ENCODE data around the gene LDHD. TPM values are rescaled to one million over a fixed set of nuclear protein-coding genes. Genes with fewer than 3 reads are reported as not detected.

LDHD gene
- total and polyA plus RNA-seq, 9 of the 15 experiments (the other 6 are each of a cell fraction or from before 2014, with no cell fraction given), result 0.19 to 0.86 (median 0.54) TPM; not detected in 3

DNA sequence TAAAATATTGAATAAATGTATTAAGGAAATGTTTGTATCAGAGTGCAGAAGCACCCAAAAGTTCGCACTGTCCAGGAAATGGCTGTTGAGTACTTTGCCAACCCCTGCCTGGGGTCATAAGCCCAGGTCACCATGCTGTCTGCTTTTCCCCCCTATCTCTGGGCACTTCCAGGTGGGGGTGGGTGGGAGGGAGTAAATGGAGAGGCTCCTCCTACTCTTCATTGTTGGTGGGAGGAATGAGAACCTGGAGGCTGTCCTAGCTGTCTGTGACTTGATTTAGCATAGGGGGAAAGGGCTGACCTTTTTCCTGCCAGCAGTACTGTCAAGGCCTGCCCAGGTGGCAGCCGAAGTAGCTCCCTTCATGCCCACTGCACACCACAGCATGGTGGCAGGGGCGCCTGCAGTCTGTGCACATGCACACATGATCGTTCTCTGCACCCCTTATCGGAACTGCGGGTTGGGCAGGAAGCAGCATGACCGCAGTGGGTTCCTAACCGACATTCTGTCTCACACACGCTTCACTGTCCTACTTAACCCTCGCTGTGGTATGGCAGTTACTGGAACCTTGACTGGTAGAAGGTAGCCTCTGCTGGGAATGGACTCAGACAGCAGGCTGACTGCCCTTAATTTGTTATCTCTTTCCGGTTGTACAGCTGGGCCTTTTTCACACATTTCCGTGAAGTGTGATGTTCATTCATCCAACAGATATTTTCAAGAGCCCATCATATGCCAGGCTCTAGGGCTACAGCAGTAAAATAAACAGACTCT lies 41.5 kb downstream of the LDHD start (continued):
- TF ChIP-seq, protein P1, sequence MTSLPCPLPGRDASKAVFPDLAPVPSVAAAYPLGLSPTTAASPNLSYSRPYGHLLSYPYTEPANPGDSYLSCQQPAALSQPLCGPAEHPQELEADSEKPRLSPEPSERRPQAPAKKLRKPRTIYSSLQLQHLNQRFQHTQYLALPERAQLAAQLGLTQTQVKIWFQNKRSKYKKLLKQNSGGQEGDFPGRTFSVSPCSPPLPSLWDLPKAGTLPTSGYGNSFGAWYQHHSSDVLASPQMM (CRISPR knock-in tag; IDR thresholded peaks at IDR 0.05), result no peak
- TF ChIP-seq ZNF253 (CRISPR knock-in tag; conservative IDR thresholded peaks at IDR 0.05), result no peak
- peak; percentile 85 for TF ChIP-seq MYC (IDR thresholded peaks at IDR 0.05; ENCODE audit: low read depth, low read length)
- no peak for TF ChIP-seq MYC (CRISPR knock-in tag; IDR thresholded peaks at IDR 0.05; ENCODE audit: borderline replicate concordance, low read depth)
- peak; percentile 63 for TF ChIP-seq GABPA (tag; conservative IDR thresholded peaks at IDR 0.05; ENCODE audit: low read depth)
- TF ChIP-seq MAFG (tag; conservative IDR thresholded peaks at IDR 0.05), result no peak
- TF ChIP-seq, protein P2, sequence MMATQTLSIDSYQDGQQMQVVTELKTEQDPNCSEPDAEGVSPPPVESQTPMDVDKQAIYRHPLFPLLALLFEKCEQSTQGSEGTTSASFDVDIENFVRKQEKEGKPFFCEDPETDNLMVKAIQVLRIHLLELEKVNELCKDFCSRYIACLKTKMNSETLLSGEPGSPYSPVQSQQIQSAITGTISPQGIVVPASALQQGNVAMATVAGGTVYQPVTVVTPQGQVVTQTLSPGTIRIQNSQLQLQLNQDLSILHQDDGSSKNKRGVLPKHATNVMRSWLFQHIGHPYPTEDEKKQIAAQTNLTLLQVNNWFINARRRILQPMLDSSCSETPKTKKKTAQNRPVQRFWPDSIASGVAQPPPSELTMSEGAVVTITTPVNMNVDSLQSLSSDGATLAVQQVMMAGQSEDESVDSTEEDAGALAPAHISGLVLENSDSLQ (IDR thresholded peaks at IDR 0.05), result peak; percentile 41; the same call in 1 of the 2 replicates
- TF ChIP-seq ZNF212 (CRISPR knock-in tag; IDR thresholded peaks at IDR 0.05), result no peak
- TF ChIP-seq, protein P3, sequence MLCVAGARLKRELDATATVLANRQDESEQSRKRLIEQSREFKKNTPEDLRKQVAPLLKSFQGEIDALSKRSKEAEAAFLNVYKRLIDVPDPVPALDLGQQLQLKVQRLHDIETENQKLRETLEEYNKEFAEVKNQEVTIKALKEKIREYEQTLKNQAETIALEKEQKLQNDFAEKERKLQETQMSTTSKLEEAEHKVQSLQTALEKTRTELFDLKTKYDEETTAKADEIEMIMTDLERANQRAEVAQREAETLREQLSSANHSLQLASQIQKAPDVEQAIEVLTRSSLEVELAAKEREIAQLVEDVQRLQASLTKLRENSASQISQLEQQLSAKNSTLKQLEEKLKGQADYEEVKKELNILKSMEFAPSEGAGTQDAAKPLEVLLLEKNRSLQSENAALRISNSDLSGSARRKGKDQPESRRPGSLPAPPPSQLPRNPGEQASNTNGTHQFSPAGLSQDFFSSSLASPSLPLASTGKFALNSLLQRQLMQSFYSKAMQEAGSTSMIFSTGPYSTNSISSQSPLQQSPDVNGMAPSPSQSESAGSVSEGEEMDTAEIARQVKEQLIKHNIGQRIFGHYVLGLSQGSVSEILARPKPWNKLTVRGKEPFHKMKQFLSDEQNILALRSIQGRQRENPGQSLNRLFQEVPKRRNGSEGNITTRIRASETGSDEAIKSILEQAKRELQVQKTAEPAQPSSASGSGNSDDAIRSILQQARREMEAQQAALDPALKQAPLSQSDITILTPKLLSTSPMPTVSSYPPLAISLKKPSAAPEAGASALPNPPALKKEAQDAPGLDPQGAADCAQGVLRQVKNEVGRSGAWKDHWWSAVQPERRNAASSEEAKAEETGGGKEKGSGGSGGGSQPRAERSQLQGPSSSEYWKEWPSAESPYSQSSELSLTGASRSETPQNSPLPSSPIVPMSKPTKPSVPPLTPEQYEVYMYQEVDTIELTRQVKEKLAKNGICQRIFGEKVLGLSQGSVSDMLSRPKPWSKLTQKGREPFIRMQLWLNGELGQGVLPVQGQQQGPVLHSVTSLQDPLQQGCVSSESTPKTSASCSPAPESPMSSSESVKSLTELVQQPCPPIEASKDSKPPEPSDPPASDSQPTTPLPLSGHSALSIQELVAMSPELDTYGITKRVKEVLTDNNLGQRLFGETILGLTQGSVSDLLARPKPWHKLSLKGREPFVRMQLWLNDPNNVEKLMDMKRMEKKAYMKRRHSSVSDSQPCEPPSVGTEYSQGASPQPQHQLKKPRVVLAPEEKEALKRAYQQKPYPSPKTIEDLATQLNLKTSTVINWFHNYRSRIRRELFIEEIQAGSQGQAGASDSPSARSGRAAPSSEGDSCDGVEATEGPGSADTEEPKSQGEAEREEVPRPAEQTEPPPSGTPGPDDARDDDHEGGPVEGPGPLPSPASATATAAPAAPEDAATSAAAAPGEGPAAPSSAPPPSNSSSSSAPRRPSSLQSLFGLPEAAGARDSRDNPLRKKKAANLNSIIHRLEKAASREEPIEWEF (CRISPR knock-in tag; IDR thresholded peaks at IDR 0.05), result 0 out of 2 replicates have a peak, but pooled peaks have one; percentile 21
- TF ChIP-seq GMEB1 (CRISPR knock-in tag; IDR thresholded peaks at IDR 0.05), result no peak
- no peak for TF ChIP-seq HMG20B (CRISPR knock-in tag; IDR thresholded peaks at IDR 0.05)
- TF ChIP-seq COPS2 (conservative IDR thresholded peaks at IDR 0.05), result no peak
- no peak for TF ChIP-seq ZNF586 (CRISPR knock-in tag; conservative IDR thresholded peaks at IDR 0.05)
- TF ChIP-seq ZFP91 (CRISPR knock-in tag; IDR thresholded peaks at IDR 0.05), result no peak
- TF ChIP-seq ZNF324 (CRISPR knock-in tag; IDR thresholded peaks at IDR 0.05), result no peak
- no peak for TF ChIP-seq BRF1 (IDR thresholded peaks at IDR 0.05; ENCODE audit: borderline replicate concordance, extremely low read depth, insufficient read length)
- no peak for TF ChIP-seq HOXB6 (CRISPR knock-in tag; IDR thresholded peaks at IDR 0.05; ENCODE audit: borderline replicate concordance)
- 0 out of 2 replicates have a peak, but pooled peaks have one; percentile 54 for TF ChIP-seq ZNF175 (CRISPR knock-in tag; IDR thresholded peaks at IDR 0.05; ENCODE audit: low read depth)
